Measurements from ENCODE around the gene NKX2-1.
"Not testable (repeated sequence)": the region's sequence is repeated elsewhere in the genome, so short reads cannot be mapped to it uniquely, and the experiment has no call there.

Gene NKX2-1

DNA sequence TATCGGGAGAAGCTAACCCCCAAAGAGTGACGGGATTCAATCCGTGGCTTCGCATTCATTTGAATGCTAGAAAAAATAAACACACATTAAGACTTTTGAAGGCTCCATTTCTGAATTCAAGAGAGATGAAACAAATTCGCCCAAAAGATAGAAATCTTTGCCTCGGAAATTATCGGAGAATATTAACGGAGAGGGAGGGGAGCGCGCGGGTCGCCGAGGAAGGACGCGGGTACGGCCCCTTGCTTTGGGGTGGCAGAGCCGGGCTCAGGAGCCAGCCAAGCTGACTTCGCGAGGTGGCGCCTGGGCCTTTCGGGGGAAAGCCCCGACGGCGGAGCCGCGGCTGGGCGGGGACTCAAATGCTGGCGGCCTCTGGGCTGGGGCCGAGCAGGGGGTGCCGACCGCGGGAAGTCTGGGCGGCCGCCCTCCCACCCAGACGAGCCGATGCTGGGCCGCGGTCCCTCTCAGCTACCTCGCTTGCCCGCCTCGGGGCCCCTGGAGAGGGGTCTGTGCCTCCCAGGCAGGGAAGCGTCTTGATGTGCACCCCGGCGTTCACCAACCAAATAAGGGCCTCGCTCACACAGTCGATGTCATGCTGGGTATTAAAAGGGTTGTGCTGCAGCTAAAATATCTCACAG is 14.7 kb downstream of the NKX2-1 start:
- DNase-seq (ENCODE audit: low spot score) = no peak

DNA sequence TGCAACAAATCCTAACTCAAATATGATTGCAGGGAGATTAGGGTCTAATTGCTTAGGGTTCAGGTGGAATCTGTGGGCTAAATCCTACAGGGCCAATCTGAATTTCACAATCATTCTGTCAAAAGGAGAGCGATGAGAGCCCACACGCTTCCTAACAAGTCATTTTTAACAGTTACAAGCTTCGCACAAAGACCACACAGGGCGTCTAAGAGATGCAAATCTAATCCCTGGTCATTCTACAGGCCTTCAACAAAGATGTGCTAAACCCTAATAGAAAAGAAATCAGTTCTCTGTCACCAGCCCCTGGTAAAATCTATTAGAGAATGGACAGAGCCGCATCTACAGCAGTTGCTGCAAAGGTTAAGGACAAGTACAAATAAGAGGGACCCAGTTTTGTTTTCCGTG is 15.3 kb downstream of the NKX2-1 start:
- no peak for DNase-seq (ENCODE audit: low spot score)

DNA sequence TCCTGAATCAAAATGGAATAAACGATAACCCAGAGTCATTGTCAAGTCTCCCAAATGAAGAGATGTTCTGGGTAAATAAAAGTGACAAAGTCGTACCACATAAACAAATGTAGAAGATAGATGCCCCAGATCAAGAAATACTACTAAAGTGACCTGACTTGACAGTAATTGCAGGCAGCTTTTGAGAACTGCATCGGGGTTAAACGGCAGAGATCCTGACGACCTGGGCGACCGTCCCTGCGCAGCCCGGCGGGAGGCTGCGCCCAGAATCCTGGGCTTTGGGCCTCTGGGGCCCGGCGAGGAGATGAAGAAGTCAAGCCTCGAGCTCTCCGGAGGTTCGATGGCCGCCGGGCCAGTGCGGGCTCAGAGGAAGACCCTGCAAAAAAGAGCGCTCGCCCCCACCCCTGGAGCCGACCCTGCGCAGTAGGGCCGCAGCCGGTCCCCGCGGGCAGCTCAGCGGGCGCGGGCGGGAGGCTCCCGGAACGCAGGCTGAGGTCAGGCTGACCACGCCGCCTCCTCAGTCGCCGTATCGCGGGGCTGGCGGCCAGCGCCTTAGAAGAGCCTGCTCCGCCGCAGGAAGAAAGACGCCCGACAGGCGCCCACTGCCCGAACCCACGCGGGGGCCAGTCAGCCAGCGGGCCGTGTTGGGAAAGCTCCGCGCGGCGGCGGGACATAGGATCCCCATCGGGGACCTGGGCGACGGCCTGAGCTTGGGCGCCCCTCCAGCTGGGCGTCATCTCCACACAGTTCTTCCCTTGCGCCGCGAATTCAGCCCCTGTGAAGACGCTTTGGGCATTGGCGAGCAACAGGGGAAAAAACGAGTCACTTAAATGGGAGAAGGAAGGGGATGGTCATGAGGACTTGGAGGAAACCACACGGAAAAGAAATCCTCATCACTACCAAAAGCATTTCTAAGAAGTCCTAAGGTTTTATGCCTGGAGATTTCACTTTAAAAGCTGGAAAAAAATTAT is 16.0 kb downstream of the NKX2-1 start:
- no peak for DNase-seq (ENCODE audit: low spot score)

DNA sequence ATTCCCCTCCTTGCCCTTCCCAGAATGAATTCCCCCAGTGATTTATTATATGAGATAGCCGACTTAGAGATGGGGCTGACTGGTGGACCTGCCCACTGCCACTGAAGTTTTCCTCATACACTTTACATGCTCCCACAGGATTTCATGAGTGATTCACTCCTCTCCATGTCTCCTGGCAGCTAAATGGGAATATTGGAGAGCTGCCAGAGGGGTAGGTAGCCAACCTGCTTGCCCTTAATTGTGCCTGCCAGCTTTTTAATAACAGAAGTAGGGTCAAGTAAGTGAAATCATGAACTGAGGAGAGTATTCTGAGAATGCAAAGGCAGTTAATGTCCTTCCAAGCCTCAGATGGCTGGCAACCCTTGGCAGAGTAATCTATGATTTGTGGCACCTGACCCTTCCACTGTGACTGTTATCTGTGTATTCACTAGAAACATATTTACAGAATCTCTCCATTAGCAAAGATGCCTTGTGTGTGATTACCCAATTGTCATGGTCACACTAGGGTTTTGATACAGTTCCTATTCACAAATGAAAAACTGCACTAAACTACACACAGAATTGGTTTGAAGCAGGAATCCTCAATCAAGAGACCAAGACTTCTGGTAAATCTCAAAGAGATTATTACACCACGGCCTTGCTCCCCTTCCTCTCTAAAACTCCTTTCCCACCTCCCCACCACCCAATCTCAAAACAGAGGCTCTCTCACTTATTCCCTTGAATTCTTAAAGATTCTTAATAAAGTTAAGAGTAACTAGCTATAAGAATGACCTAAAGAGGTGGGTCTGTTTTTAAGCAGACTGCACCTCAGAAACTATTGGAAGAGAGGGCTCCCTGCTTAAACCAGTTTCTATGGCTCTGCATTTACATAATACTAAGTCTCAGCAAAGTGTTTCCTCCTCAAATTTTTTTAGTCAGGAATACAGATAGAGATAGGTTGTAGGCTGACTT is 17.2 kb downstream of the NKX2-1 start:
- DNase-seq (ENCODE audit: low spot score) = no peak

DNA sequence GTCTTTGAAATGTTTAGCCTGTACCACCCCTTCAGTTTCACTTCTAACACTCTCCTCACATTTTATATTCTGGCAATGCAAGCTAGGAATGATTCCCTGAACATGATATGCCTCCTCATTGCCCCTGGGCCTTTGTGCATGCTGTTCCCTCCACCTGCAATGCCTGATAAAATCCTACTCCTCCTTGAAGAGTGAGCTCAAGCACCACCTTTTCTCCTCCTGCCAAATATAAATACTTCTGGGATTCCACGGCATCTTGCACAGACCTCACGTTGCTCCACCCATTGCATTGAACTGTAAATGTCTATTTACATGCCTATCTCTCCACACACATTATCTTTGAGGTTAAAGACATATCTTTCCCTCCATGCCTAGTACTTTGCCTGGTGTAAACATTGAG is 21.1 kb downstream of the NKX2-1 start:
- no peak for DNase-seq (ENCODE audit: low spot score)

DNA sequence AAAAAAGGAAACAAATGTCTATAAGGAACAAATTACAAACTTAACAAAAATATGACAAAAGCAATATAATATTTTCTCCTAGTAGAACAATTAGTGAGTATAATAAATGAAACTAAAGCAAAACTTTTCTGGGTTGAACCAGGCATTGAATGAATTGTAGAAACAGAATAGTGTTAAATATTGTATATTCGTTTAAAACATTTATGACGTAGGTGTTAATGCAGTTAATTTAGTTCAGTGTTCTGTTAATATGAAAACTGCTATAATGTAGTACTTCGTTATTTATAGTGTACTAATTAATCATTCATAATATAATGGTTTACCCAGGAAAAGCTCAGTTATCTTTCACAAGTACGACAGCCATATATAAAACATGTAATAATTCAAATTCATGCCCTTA is 23.7 kb downstream of the NKX2-1 start:
- DNase-seq (ENCODE audit: low spot score) = no peak

DNA sequence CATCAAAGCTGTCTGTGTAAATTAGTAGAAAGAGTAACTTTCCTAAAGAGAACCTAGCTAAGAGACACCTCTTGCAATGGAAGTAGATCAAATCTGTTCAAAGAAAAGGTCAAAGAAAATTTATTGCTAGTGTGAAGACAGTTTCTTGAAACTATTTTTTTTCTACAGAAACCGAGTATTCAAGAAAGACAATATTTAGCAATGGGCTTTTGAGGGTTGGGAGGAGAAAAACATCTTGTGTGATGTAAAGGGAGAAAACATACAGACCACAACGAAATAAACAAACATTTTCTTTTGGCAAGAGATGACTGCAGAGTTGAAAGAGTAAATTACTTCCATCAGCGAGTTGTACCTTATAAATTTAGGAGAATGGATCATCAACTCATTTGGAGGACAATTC is 24.4 kb downstream of the NKX2-1 start:
- DNase-seq (ENCODE audit: low spot score) = no peak

DNA sequence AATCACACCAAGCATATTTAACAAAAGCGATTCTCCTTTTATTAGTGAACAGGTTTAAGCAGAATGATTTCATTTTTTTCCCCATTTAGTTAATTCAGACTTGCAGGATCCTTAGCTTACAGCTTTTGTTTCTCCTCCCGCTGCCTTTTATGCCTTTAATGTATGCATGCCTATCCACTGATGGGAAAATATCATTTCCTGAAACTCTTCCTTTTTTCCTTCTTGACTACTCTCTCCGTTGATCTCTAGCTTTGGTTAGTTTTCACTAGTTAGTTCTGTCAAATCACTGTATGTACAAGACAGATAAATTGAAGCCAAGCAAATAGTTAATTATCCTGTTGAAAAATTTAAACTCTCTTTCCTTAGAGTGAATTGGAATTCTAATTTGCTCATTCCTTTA is 26.3 kb downstream of the NKX2-1 start:
- no peak for DNase-seq (ENCODE audit: low spot score)

DNA sequence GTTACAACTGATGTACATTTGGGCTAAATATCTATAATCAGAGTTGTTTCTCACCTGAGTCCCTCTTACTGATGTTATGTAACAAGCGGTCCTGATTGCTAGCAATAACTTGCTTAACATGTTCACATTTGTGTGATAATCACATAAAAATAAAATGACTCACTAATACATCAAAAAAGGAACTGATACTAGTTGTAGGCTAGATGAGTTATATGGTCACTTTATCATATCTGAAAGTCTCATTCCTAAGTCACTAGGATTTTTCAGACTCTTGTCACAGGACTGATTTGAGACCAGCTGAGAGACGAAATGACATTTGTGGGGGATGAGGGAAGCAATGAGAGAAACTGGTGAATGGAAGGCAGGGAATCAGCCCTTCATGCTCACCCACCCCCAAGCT is 34.3 kb downstream of the NKX2-1 start:
- DNase-seq (ENCODE audit: low spot score) = no peak

DNA sequence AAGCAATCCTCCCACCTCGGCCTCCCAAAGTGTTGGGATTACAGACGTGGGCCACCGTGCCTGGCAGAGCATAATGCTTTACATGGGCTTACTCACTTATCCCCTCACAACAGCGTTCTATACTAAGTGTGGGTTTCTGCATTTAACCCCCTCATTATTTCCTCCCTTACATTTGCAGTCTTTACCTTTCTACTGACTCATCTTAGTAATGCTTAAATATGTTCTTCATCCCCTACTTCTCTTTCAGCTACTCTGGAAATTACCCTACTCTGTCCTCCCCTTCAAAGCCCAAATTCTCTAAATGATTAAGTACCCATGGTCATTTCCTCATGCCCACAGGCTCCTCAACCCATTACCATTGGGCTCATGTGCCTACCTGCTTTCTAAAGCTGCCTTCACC is 40.7 kb downstream of the NKX2-1 start:
- no peak for DNase-seq (ENCODE audit: low spot score)

DNA sequence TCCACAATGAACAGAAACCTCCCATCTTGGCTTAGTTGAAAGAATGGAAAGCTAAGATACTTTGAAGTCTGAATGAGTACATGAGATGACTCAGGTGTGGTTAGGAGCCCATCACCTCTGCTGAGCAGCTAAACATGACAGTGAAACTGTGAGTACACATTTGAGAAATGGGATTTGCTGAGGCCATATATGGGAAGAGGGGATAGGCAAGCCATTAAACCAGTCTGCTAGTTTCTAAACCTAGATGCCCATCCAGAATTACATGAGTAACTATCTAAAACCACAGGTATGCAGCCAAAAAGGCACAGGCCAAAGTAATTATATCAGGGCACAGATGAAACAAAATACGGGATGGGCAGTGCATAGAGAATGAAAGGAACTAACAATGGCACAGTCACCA is 41.2 kb downstream of the NKX2-1 start:
- no peak for DNase-seq (ENCODE audit: low spot score)

DNA sequence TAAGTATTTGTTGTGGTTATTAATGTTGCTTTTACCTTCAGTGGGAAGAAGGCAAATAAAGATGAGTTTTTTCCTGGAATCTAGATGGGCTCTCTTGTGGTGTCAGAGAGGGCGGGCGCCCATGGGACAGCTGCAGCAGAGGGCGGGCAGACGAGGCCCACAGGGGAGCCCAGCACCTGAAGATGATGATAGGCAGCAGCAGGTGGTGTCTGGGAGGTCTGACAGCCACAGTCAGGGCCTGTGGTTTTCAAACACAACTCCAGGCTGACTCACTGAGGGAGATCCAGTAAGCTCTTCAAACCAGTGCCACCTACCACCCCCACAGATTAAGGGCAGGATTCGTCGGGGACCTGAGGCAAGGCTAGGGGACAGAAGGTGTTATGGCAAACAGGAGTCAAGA is 42.8 kb downstream of the NKX2-1 start:
- DNase-seq (ENCODE audit: low spot score) = no peak

DNA sequence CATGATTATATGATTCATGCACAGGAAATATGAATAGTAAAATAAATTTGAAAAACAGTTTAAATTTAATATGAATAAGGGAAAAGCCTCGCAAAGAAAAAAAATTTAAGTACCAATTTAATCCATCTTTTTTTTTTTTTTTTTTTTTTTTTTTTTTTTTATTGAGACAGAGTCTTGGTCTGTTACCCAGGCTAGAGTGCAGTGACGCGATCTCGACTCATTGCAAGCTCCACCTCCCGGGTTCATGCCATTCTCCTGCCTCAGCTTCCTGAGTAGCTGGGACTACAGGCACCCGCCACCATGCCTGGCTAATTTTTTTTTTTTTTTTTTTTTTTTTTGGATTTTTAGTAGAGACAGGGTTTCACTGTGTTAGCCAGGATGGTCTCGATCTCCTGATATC is 44.0 kb downstream of the NKX2-1 start:
- not testable (repeated sequence) for DNase-seq (ENCODE audit: low spot score)

DNA sequence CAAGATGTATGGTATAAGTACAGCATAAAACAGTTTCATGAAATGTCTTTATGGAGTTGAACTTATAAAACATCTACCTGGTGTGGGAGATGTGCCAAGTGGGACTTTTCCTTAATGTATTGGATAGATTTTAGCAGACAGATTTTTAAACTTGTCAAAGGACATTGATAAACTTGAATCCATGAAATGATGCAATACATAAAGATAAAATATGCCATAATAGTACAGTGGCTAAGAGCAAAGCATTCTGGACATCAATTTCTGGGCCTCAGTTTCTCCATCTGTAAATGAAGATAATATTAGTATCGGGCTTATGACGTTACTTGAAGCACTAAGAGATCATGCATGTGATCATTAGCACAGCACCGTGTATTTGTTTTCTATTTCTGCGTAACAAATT is 45.4 kb downstream of the NKX2-1 start:
- DNase-seq (ENCODE audit: low spot score) = no peak

DNA sequence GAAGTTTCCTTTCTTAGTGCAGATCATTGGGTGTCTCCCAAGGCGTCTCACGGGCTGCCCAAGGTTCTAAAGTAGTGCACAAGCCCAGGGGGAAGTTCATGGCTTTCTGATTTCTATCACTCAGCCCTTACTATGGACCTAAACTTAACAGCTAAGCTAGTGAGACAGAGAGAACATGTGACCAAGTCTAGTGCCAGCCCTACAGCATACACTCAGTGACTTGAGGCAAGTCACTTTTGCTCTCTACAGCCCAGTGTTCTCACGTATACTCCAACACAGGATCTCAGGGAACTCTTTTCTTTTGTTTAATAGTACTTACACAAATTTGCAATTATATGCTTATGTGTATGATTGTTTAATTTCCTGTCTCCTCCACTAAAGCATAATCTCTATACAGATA is 48.6 kb downstream of the NKX2-1 start:
- no peak for DNase-seq (ENCODE audit: low spot score)

DNA sequence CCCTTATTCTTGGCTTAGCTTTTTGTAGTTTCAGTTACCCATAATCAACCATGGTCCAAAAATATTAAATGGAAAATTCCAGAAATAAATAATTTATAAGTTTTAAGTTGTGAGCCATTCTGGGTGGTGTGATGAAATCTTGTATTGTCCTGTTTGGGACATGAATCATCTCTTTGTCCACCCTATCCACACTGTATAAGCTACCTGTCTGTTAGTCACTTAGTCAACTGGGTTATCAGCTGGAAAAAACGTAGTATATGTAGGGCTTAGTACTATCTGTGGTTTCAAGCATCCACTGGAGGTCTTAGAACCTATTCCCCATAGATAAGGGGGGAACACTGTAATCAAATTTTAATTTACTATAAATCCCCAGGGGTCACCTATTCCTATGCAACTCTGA is 52.7 kb downstream of the NKX2-1 start:
- DNase-seq (ENCODE audit: low spot score) = no peak
